Calu3 (cell line): Measurements from ENCODE around the gene MAPK1. TPM values are rescaled to one million over a fixed set of nuclear protein-coding genes. Genes with fewer than 3 reads are reported as not detected.
A peak's percentile ranks its signal among the peaks of the same experiment; 100 is the strongest.
"Not testable (repeated sequence)": the region's sequence is repeated elsewhere in the genome, so short reads cannot be mapped to it uniquely, and the experiment has no call there.

Experiments
- BruUV-seq: library from RNA; stranded (reverse); fragments of 400-500 nt; replicated peaks from 2 replicates; lab custom pipeline; 2021; lab: Mats Ljungman, UMichigan
- CTCF ChIA-PET: fragments of 300-600 bp; sonication (Branson Sonifier 250); formaldehyde crosslinking; loops from one replicate; lab custom pipeline; 2022; ENCODE audit warnings: antibody characterized with exemption; lab: Charles Lee
- DNase-seq: peaks from one replicate; pipeline ENCODE4 v3.0.0; 2022
- H3K27ac Mint-ChIP-seq: one replicate; pipeline ENCODE4 v1.8.0; 2022; ENCODE audit warnings: mixed read lengths; ENCODE audit not compliant: unreplicated experiment
- H3K27me3 Mint-ChIP-seq: one replicate; pipeline ENCODE4 v1.8.0; 2022; ENCODE audit warnings: mixed read lengths; ENCODE audit not compliant: unreplicated experiment
- H3K36me3 Mint-ChIP-seq: one replicate; pipeline ENCODE4 v1.8.0; 2022; ENCODE audit warnings: mild to moderate bottlenecking, moderate library complexity, mixed read lengths; ENCODE audit not compliant: insufficient read depth, unreplicated experiment
- H3K4me1 Mint-ChIP-seq: one replicate; pipeline ENCODE4 v1.8.0; 2022; ENCODE audit warnings: mild to moderate bottlenecking, low read depth, mixed read lengths; ENCODE audit not compliant: unreplicated experiment
- H3K4me3 Mint-ChIP-seq: one replicate; pipeline ENCODE4 v1.8.0; 2022; ENCODE audit warnings: mild to moderate bottlenecking, low read depth, moderate library complexity, mixed read lengths; ENCODE audit not compliant: unreplicated experiment
- H3K9me3 Mint-ChIP-seq: one replicate; pipeline ENCODE4 v1.8.0; 2022; ENCODE audit warnings: low read depth, mixed read lengths; ENCODE audit not compliant: unreplicated experiment
- CTCF ChIP-seq: fragments of 200-600 bp; IDR thresholded peaks from one replicate; pipeline ENCODE4 v1.8.0; 2022; ENCODE audit warnings: antibody characterized with exemption; ENCODE audit not compliant: unreplicated experiment
- intact Hi-C: fragments of 100-400 bp; cut with micrococcal nuclease; formaldehyde crosslinking; loops from one replicate; pipeline ENCODE4 v1.10.0; 2022; ENCODE audit not compliant: unreplicated experiment
- total RNA-seq: library from RNA; stranded (reverse); gene quantifications from 2 replicates; pipeline ENCODE4 v1.2.3, GENCODE V29; 2022

Gene MAPK1
- total RNA-seq, 1 experiment from 2014 or later = 157 TPM

GRCh38 chr22:21840236-21840823 is 27.1 kb downstream of the MAPK1 start:
- no peak for DNase-seq
- intact Hi-C loops = no loop called here
- no TSS peak for BruUV-seq
- TF ChIP-seq CTCF = no peak
- CTCF ChIA-PET = no interaction called here
- H3K27me3 Mint-ChIP-seq = no peaks in the 10 kb centered on the region
- H3K36me3 Mint-ChIP-seq = no peaks in the 10 kb centered on the region
- H3K27ac Mint-ChIP-seq = no peak overlapping the region
- H3K4me3 Mint-ChIP-seq = no peak overlapping the region
- no peaks in the 10 kb centered on the region for H3K9me3 Mint-ChIP-seq
- peaks cover 16% of the 10 kb centered on the region for H3K4me1 Mint-ChIP-seq

DNA sequence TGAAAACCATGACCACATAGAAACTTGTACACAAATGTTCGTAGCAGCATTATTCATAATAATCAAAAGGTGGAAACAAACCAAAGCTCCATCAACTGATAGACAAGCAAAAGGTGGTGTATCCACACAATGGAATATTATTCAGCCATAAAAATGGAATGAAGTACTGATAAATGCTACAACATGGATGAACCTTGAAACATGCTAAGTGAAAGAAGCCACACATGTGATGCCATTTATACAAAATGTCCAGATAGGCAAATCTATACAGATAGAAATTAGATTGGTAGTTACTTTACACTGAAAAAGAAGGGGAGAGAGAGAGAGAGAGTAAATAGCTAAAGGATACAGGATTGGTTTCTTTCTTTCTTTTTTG is 27.7 kb downstream of the MAPK1 start:
- intact Hi-C loops = no loop called here
- Mint-ChIP-seq H3K4me3 (no peak overlapping the region), H3K27me3 (no peaks in the 10 kb centered on the region), H3K4me1 (peaks cover 21% of the 10 kb centered on the region), H3K36me3 (no peaks in the 10 kb centered on the region), H3K27ac (no peak overlapping the region), H3K9me3 (no peaks in the 10 kb centered on the region)
- no peak for DNase-seq
- no peak for TF ChIP-seq CTCF
- no TSS peak for BruUV-seq
- CTCF ChIA-PET = no interaction called here

DNA sequence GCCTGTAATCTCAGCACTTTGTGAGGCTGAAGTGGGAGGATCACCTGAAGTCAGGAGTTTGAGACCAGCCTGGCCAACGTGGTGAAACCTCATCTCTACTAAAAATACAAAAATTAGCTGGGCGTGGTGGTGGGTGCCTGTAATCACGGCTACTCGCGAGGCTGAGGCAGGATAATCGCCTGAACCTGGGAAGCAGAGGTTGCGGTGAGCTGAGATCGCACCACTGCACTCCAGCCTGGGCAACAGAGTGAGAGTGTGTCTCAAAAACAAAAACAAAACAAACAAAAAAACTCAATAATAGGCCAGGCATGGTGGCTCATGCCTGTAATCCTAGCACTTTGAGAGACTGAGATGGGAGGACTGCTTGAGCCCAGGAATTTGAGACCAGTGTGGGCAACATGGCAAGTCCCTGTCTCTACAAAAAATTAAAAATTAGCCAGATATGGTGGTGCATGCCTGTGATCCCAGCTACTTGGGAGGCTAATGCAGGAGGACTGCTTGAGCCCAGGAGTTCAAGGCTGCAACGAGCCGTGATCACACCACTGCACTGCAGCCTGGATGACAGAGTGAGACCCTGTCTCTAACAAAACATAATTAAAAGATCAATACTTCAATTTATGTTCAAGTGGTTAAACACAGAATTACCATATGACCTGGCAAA is 28.2 kb downstream of the MAPK1 start:
- BruUV-seq, H3K27me3 Mint-ChIP-seq, H3K4me3 Mint-ChIP-seq, intact Hi-C loops, H3K36me3 Mint-ChIP-seq, CTCF ChIA-PET, DNase-seq, H3K9me3 Mint-ChIP-seq, H3K27ac Mint-ChIP-seq: not testable (repeated sequence)
- peaks cover 21% of the 10 kb centered on the region for H3K4me1 Mint-ChIP-seq

DNA sequence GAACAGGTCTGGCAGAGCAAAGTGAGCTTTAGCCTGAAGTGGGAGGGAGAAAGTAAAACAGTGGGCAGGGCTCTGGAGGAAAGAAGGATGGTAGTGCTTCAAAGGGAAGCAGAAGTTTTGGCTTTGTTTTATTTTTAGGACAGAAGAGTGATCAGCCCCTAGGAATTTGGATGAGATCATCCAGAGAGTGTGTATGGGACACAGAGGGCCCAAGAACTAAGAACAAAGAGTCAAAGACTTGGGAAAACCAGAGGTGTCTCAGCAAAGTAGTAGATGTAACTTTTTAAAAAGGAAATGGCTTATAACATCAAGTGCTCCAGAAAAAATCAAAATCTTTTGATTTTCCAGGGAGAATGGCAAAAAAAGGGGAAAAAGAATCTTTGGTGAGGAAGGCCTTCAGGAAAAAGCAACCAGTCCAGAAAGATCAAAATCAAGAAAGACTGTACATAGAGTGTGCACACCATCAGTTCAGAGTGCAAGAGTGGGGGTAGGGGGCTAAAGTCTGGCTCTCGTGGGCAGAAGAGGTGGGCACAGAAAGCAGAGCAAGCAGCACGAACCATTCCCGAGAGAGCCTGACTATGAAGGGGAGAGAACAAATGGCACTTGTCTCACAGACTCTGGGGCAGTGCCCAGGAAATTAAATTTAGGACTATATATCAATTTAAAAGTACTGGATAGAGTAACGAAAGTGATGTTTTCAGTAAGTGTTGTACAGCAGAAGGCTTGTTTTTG is 30.0 kb downstream of the MAPK1 start:
- no peak for TF ChIP-seq CTCF
- CTCF ChIA-PET = interaction anchor here (0.5 kb wide), 1 partner anchor 43 kb away, joined by 3 read pairs; no protein-coding TSS in a partner anchor
- no peak for DNase-seq
- Mint-ChIP-seq H3K4me1 (peaks cover 28% of the 10 kb centered on the region), H3K36me3 (no peaks in the 10 kb centered on the region), H3K27ac (peak overlapping the region; percentile 34), H3K27me3 (no peaks in the 10 kb centered on the region), H3K4me3 (no peak overlapping the region), H3K9me3 (no peaks in the 10 kb centered on the region)
- BruUV-seq = no TSS peak
- intact Hi-C loops = no loop called here

GRCh38 chr22:21836486-21836885 is 31.0 kb downstream of the MAPK1 start:
- BruUV-seq, DNase-seq, H3K9me3 Mint-ChIP-seq, H3K27ac Mint-ChIP-seq, H3K36me3 Mint-ChIP-seq, intact Hi-C loops, H3K27me3 Mint-ChIP-seq, H3K4me3 Mint-ChIP-seq: not testable (repeated sequence)
- CTCF ChIA-PET = interaction anchor here (0.5 kb wide), 1 partner anchor 42 kb away, joined by 3 read pairs; no protein-coding TSS in a partner anchor
- H3K4me1 Mint-ChIP-seq = peaks cover 30% of the 10 kb centered on the region
